Measurements from ENCODE around the gene MAP4K5.

Gene MAP4K5

GRCh38 chr14:50475460-50475859 is 56.9 kb downstream of the MAP4K5 start:
- no peak for DNase-seq

GRCh38 chr14:50471838-50472465 is 60.4 kb downstream of the MAP4K5 start:
- DNase-seq = no peak

- DNase-seq = no peak
Observed at GRCh38 chr14:50469982-50470381, 62.4 kb downstream of the MAP4K5 start.

- DNase-seq = no peak
Observed at GRCh38 chr14:50462111-50462510, 70.3 kb downstream of the MAP4K5 start.

DNA sequence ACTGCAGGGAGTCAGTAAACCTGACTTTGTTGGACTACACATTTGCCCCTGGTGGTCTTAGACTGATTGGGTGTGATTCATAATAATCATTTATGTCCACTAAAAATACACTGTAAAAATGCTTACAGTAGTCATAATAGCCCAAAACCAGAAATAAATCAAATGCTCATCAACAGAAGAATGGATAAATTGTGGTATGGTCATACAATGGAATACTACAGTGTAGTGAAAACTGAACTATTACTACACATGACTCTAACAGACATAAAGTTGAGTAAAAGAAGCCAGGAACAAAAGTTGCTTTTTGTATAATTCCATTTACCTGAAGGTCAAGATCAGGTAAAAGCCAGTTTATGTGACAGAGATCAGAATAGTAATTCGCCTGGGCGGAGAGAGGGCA is 78.5 kb downstream of the MAP4K5 start:
- DNase-seq = no peak

DNA sequence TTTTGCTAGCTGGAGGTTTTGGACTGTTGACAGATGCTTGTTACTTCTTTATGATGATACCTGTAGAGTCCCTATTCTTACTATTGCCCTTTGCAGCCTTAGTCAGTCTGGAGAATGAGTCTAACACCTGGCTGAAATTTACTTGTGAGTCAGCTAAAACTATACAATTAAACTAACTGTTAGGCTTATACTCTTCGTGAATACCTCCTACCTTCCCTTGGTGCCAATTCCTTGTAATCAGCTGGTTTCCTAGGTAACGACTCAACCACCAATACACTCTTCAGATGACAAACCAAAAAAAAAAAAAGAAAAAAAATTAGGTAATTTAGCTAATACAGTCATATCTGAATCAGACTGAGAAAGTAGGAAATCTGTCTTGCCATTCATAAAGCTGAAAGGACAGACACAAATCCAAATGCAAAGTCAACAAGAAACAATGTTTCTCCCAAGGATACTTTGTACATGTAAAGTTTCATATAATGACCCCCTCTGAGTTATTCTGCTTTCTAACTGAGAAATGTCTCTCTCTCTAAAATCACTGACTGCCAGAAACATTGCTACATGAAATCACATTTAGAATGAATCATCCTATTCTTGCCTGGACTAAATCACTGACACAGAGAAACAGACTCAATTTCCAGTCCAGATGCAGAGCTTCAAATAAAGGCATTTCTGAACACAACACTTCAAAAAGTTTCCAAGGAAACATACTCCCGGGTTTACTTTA is 79.2 kb downstream of the MAP4K5 start:
- no peak for DNase-seq

DNA sequence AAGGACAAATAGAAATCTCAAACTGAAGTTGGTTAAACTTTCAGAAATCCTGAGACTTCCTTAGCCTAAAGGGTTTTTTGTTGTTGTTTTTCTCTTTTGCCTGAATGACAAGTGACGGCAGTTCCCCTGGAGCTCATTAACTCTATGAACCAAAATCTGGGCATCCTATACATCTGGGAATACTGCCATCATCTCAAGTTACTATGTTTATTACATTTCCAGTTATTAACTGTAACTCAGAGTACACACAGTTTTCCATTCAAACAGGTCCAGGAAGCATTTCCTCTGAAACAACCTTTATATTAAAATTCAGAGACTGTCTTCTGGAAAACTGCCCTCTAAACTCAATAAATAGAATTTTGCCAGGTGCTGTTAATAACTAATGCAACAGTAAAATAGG is 80.1 kb downstream of the MAP4K5 start:
- DNase-seq = no peak

GRCh38 chr14:50451854-50452253 is 80.5 kb downstream of the MAP4K5 start:
- DNase-seq = no peak

DNA sequence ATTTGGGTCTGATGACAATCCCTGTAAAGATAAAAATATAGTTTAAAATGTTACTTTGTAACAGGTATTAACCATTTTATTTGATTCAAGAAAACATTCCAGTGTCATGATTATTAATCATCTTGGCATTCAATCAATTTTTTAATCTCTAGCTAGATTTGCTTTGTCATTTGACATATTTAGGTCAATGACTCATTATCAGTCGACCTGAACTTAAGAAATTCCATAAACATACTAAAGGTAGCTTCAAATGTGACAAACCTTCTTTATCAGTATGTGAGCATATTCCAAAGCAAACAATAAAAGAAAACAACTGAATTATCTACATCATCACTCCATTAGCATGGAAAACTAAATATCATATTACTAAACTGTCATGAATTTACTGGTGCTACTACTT is 84.9 kb downstream of the MAP4K5 start:
- DNase-seq = no peak

- no peak for DNase-seq
Observed at GRCh38 chr14:50434528-50434927, 97.8 kb downstream of the MAP4K5 start.

DNA sequence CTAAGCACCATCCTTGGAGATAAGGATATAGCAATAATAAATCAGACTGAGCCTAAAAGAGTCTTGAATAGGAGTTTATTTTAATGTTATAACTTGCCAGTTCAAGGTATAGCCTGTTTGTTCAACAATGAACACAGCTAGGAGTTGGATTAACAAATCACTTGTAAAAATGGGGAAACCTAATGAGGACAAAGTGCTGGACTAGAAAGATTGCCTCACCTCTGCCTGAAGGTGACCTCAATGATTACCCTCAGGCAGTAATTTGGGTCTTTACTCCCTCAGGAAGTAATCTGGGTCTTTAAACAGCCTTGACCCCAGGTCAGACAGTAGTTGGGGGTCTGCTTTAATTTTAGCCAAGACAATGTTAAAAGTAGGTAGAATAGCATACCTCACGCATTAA is 100.2 kb downstream of the MAP4K5 start:
- no peak for DNase-seq

- DNase-seq = no peak
Observed at GRCh38 chr14:50425816-50426215, 106.6 kb downstream of the MAP4K5 start.

GRCh38 chr14:50425105-50425504 is 107.3 kb downstream of the MAP4K5 start:
- DNase-seq = no peak

- DNase-seq = no peak
Observed at GRCh38 chr14:50423529-50423928, 108.8 kb downstream of the MAP4K5 start.

DNA sequence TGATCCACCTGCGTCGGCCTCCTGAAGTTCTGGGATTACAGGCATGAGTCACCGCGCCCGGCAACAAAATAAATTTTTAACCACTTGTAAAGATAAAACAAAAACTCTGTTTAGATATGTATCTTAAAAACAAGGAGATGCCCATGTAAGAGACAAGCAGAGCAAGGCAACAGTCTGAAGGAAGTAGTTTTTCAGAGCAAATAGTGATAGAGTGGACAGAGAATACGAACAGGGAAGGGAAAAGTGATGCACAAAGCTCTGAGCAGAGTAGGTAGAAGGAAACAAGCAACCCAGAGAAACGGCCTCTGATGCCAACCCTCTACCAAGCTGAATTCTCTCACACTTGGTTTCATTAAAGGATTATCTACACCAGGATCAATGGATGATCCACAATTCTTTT is 110.9 kb downstream of the MAP4K5 start:
- no peak for DNase-seq

GRCh38 chr14:50417853-50418252 is 114.5 kb downstream of the MAP4K5 start:
- DNase-seq = no peak

DNA sequence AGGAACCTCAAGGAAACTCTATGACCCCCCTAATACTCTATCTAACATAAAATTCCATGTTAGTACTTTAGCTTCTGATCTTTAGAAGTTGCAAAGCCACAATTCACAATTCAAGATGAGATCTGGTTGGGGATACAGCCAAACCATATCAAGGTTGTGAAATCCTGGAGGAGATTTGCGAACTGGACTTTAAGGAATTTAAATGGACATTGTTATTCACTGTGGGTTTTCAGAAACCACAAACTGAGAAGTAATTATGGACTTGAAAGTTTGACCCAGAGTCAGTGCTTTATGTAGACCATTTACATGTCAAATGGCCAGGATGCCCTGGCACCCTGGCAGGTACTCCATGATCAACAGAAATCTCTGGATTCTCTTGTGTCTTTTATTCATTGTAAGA is 121.4 kb downstream of the MAP4K5 start:
- DNase-seq = no peak

GRCh38 chr14:50410071-50410470 is 122.3 kb downstream of the MAP4K5 start:
- DNase-seq = no peak

DNA sequence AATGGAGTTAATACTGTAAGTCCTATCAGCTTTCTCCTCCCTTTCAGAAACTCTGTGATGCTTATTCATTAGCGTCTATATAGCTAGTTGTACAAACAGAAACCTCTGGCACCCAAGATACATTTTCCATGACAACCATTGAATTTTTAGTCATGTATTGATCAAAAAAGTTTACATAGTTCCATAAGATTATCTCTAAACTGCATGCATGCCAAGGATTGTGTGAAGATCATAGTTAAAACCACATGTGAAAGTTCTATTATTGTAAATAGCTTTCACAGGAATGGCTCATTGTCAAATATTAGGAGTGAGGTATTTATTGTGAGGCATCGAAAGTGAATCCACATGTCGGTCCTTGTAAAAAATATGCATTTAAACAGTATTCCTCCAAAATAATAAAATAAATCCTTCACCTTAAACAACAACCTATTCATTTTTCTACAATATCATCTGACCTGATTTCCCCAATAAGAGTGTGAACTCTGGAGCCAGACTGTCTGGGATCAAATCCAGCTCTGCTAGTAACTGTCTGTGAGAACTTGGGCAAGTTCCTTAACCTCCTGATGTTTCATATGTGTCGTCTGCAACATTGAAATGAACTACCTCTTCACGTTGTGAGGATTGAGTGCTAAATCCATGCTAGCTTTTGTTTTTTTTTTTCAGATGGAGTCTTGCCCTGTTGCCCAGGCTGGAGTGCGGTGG is 125.1 kb downstream of the MAP4K5 start:
- no peak for DNase-seq

DNA sequence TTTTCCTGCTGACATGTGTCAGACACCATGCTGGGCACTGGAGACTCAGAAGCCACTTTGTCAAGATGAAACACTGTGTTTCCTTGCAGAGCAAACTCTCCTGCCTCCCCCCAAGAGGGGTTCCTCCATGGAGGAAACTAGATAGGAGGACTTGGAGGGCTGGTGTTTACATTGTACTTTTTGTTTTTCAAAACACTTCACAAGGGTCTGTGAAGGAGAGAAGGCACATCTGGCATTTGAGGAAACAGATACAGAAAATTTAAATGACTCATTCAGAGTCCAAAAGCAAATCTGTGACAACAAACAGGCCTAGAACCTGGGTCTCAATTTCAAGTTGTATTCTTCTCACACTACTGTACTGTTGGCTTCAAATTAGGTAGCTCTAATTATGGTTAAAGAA is 128.9 kb downstream of the MAP4K5 start:
- DNase-seq = no peak

- no peak for DNase-seq
Observed at GRCh38 chr14:50402965-50403364, 129.4 kb downstream of the MAP4K5 start.

GRCh38 chr14:50400461-50400860 is 131.9 kb downstream of the MAP4K5 start:
- DNase-seq = no peak

DNA sequence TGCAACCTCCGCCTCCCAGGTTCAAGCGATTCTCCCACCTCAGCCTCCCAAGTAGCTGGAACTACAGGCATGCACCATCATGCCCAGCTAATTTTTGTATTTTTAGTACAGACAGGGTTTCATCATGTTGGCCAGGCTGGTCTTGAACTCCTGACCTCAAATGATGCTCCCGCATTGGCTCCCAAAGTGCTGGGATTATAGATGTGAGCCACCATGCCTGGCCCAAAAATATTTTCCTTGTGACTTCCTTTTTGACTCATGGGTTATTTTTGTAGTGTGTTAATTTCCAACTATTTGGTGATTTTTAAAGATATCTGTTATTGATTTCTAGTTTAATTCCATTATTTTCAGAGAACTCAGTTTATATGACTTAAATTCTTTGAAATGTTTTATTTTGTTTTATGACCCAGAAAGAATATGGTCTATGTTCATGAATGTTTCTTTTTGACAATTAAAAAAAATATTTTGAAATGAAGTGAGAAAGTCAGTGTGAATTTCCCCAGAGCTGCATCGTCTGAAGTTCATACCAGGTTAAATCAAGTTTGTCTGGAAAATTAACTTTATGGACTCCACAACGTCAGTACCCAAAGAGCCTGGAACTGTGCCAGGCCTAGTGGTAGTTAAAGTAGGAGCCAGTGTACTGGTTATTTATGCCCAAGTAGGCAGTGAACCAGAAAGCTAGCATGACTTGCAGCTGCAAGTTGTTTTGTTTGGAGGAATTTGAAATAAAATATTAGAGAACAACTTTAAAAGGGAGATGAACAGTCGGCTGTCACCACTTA is 132.9 kb downstream of the MAP4K5 start:
- no peak for DNase-seq

DNA sequence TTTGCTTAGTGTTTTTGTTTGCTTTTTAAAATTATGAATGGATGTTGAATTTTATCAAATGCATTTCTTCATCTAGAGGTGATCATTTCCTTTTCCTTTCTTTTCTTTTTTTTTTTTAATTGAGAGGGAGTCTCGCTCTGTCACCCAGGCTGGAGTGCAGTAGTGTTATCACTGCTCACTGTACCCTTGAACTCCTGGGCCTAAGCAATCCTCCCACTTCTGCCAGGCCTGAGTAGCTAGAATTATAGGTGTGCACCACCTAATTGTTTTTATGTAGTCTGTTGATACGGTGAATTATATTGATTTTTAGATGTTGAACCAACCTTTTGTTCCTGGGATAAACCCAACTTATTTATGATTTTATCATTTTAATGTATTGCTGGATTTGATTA is 134.2 kb downstream of the MAP4K5 start:
- DNase-seq = no peak

All from Kasumi-1 (cell line).